NOMO-1 (cell line): Measurements from ENCODE around the gene RIMS4.

Experiments used
- DNase-seq, 2 experiments: peaks; one replicate each; lab custom pipeline; 2025; ENCODE audit not compliant: unreplicated experiment in 2 of 2; lab: John Stamatoyannopoulos, UW

RIMS4 gene

GRCh38 chr20:44810391-44811149 is at the start of gene RIMS4:
TSS of gene RIMS4 (minus strand) at chr20:44810546. CDS start at chr20:44810271, 275 bp downstream.
- no peak for DNase-seq

- no peak for DNase-seq
These were observed 48.4 kb upstream of the RIMS4 start for GRCh38 chr20:44858606-44859360.

GRCh38 chr20:44856856-44857448 is 46.6 kb upstream of the RIMS4 start:
- no peak for DNase-seq

GRCh38 chr20:44856442-44856841 is 46.1 kb upstream of the RIMS4 start:
- DNase-seq, result no peak

- DNase-seq, result no peak
These were observed 41.2 kb upstream of the RIMS4 start for GRCh38 chr20:44851545-44851944.

- DNase-seq, result no peak
These were observed 40.5 kb upstream of the RIMS4 start for GRCh38 chr20:44850837-44851236.

- DNase-seq, result no peak
These were observed 39.9 kb upstream of the RIMS4 start for GRCh38 chr20:44850272-44850671.

- no peak for DNase-seq
These were observed 39.4 kb upstream of the RIMS4 start for GRCh38 chr20:44849703-44850102.

GRCh38 chr20:44848254-44849015 is 38.1 kb upstream of the RIMS4 start:
- no peak for DNase-seq

- no peak for DNase-seq
These were observed 33.5 kb upstream of the RIMS4 start for GRCh38 chr20:44843876-44844275.

- DNase-seq, result no peak
These were observed 31.6 kb upstream of the RIMS4 start for GRCh38 chr20:44841955-44842354.

- DNase-seq, result no peak
These were observed 30.5 kb upstream of the RIMS4 start for GRCh38 chr20:44840826-44841225.

- no peak for DNase-seq
These were observed 29.1 kb upstream of the RIMS4 start for GRCh38 chr20:44839481-44839880.

- no peak for DNase-seq
These were observed 28.2 kb upstream of the RIMS4 start for GRCh38 chr20:44838521-44838920.

- no peak for DNase-seq
These were observed 27.6 kb upstream of the RIMS4 start for GRCh38 chr20:44837946-44838345.

GRCh38 chr20:44836601-44837120 is 26.3 kb upstream of the RIMS4 start:
- DNase-seq, result no peak

GRCh38 chr20:44835661-44836221 is 25.4 kb upstream of the RIMS4 start:
- no peak for DNase-seq

GRCh38 chr20:44835116-44835515 is 24.8 kb upstream of the RIMS4 start:
- DNase-seq, result no peak

GRCh38 chr20:44834693-44835092 is 24.3 kb upstream of the RIMS4 start:
- no peak for DNase-seq

GRCh38 chr20:44833437-44833836 is 23.1 kb upstream of the RIMS4 start:
- no peak for DNase-seq
